BE2C (cell line): ENCODE data around the gene OR1J1.

ENCODE experiments used
- DNase-seq: peaks from one replicate; pipeline ENCODE4 v3.0.0-alpha.2; 2020
- H3K27me3 ChIP-seq: fragments of 250-450 bp; sonication (Bioruptor Pico); 2 replicates; pipeline ENCODE4 v1.5.1; 2020; ENCODE audit warnings: mild to moderate bottlenecking
- H3K36me3 ChIP-seq: fragments of 250-450 bp; sonication (Bioruptor Pico); 2 replicates; pipeline ENCODE4 v1.5.1; 2020; ENCODE audit warnings: mild to moderate bottlenecking
- H3K4me1 ChIP-seq: fragments of 250-450 bp; sonication (Bioruptor Pico); 2 replicates; pipeline ENCODE4 v1.5.1; 2020
- H3K4me3 ChIP-seq: 2 replicates; pipeline ENCODE4 v1.5.1; 2011; ENCODE audit warnings: low read depth, low read length
- H3K9me3 ChIP-seq: fragments of 250-450 bp; sonication (Bioruptor Pico); 2 replicates; pipeline ENCODE4 v1.5.1; 2020
- CTCF ChIP-seq: IDR thresholded peaks from 2 replicates; pipeline ENCODE4 v1.5.1; 2012; ENCODE audit warnings: mild to moderate bottlenecking, low read depth, low read length

The OR1J1 gene

GRCh38 chr9:122442568-122442967 is 35.2 kb downstream of the OR1J1 start:
- H3K27me3 ChIP-seq, result peaks cover 2% of the 10 kb centered on the region
- H3K36me3 ChIP-seq, result no peaks in the 10 kb centered on the region
- no peaks in the 10 kb centered on the region for H3K9me3 ChIP-seq
- H3K4me3 ChIP-seq, result no peak overlapping the region
- no peak for TF ChIP-seq CTCF
- DNase-seq, result no peak
- H3K4me1 ChIP-seq, result no peaks in the 10 kb centered on the region
